GM11168 (cell line): ENCODE data around the gene UPF3B.
"Not testable (repeated sequence)": the region's sequence is repeated elsewhere in the genome, so short reads cannot be mapped to it uniquely, and the experiment has no call there.

Experiments used
- in situ Hi-C: fragments of 300-500 bp; cut with MboI; formaldehyde crosslinking; loops from one replicate; pipeline ENCODE4 v1.12.0; 2022; ENCODE audit warnings: low sequenced_read_pairs; ENCODE audit not compliant: unreplicated experiment

Gene UPF3B, protein sequence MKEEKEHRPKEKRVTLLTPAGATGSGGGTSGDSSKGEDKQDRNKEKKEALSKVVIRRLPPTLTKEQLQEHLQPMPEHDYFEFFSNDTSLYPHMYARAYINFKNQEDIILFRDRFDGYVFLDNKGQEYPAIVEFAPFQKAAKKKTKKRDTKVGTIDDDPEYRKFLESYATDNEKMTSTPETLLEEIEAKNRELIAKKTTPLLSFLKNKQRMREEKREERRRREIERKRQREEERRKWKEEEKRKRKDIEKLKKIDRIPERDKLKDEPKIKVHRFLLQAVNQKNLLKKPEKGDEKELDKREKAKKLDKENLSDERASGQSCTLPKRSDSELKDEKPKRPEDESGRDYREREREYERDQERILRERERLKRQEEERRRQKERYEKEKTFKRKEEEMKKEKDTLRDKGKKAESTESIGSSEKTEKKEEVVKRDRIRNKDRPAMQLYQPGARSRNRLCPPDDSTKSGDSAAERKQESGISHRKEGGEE

DNA sequence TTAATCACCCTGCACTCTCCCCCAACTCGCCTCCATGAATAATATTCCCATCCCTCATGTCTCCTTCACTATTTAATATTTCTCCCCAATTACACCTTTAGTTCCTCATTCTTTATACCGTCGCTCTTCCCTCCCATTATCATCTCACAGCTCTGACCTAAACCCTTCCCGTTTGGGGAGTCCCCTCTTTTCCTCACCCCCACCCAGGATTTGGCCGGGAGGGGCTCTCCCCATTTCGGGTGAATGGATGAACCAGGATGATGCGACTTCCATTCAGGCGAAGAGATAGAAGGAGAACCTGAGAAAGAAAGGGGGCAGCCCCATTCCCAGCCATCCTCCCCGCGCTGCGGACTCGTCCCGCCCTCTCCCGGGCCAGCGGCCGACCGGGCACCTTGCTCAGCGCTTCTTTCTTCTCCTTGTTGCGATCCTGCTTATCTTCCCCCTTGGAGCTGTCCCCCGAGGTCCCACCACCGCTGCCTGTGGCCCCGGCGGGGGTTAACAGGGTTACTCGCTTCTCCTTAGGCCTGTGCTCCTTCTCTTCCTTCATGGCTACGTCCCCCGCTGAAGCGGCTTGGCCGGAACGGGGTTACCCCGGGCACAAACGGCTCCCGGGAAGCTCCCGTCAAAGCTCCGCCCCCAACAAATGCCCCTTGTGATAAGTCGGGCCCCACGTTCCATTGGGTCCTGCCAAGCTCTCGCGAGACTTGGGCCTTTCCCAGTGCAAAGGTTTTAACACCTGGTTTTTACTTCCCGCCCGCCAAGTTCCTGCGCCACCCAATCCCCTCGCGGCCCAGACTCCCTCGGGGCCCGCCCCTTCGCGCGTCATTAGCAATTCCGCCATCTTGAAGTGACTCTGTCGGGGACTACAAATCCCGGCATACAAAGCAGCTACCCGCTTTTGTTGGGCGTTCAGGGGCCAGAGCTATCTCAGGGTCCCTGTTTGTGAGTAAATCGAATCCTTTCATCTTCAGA lies at the start of gene UPF3B:
TSS of gene UPF3B (minus strand) at position 582 of the 972 bp plus-strand sequence. CDS start at position 547, 35 bp downstream.
- in situ Hi-C loops = no loop called here

DNA sequence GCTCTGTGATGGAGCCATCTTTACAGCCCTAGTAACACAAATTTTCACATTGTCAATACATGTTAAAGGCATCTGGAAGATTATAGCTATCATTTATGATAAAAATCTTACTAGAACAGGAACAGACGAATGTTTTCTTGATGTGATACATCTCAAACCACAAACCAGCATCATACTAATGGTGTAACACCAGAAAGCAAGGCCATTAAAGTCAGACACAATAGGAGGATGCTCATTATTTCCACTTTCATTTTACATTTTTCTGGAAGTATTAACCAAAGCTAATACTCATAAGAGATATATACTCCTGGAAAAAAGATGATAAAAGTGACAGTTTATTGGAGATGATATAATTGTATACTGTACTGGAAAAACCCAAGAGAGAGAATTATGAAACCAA lies 48.2 kb upstream of the UPF3B start:
- in situ Hi-C loops = no loop called here

DNA sequence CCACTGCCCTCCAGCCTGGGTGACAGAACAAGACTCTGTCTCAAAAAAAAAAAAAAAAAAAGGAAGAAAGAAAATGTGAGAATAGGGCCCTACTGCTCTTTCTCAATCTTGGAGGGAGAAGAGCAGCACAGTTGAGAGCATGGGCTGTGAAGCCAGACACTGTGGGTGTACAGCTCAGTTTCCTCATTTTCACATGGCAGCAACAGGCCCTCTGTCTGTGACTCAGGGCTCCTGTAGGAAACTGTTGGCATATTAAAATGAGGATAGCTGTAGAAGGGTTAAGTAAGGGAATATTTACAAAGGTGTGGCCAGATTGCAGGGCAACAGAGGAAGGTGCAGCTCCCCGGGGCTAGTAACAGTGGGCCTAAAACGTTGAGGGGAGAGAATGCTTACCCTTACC lies 46.4 kb upstream of the UPF3B start:
- in situ Hi-C loops = no loop called here

DNA sequence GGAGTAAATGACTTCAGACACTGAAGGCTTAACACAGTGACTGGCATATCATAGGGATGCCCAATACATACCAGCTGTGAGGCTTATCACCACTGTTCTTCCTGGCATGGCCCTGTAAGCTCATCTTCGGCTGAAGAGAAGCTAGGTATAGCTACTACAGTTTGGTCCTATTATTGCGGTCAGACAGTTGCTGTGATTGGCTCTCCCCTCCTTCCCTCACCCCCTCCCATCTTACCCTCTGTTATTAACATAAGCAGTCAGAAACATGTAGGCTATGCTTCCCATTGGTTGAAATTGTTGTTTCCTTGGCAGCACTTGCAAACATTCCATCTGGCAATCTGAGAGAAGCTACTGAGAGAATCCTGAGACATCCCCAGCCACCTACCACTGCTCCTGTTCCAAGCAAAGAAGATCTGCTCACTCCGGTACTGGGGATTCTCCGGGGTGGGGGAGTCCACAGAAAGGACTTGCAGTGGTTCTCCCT lies 43.1 kb upstream of the UPF3B start, which contains the start of gene AKAP14:
TSS of gene AKAP14 (plus strand) at position 51 of the 484 bp plus-strand sequence. CDS start 7,331 bp downstream, outside the sequence.
- in situ Hi-C loops = no loop called here

DNA sequence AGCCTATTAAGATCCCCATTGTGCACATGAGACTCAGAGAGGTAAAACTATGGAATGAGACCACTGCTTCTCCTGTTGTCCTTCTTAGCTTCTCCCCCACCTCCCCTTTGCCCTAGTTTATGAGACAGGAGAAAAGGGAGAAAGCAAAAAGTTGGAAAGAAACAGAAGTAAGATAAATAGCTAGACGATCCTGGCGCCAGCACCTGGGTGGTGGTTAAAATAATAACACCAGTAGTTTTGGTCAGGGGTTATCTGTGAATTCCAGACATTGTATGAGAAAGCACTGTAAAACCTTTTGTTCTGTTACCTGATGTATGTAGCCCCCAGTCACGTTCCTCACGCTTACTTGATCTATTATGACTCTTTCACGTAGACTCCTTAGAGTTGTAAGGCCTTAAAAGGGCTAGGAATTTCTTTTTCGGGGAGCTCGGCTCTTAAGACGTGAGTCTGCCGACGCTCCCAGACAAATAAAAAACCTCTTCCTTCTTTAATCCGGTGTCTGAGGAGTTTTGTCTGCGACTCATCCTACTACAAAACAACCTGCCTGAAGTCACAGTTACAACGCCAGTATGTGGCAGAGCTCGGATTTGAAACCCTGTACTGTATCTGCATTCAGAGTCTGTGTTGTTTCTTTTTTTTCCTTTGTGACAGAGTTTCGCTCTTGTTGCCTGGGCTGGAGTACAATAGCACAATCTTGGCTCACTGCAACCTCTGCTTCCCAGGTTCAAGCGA lies 39.4 kb upstream of the UPF3B start:
- in situ Hi-C loops = not testable (repeated sequence)

DNA sequence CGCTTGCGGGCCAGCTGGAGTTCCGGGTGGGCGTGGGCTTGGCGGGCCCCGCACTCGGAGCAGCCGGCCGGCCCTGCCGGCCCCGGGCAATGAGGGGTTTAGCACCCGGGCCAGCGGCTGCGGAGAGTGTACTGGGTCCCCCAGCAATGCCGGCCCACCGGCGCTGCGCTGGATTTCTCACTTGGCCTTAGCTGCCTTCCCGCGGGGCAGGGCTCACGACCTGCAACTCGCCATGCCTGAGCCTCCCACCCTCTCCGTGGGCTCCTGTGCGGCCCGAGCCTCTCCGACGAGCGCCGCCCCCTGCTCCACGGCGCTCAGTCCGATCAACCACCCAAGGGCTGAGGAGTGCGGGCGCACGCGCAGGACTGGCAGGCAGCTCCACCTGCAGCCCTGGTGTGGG lies 37.9 kb upstream of the UPF3B start:
- in situ Hi-C loops = not testable (repeated sequence)

DNA sequence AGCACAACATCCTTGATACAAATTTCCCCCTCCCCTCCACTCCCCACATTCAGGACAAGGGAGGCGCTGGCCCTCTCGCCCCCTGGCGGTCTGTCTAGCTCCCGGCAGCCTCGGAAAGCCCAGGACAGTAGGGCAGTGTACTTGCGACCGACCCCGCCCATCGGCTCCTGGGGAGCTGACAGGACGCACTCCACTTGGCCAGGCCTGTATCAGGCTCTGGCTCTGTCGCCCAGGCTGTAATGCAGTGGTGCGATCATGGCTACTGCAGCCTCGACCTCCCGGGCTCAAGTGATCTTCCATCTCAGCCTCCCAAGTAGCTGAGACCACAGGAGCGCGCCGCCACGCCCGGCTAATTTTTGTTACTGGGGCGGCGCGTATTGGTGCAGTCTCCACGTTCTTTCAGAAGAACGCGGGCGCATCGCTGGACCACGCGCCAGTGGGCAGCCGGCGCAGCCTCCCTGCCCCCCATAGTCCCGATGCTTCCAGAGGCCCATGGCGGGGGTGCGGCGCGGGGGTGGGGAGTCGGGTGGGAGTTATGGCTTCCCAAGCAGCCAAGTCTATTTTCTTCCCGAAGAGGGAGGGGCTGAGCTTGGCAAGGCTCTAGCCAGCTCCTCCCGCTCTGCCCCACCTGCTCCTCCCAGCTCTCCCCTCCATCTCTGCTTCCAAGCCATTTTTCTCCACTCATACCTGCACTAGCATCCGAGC lies 35.1 kb upstream of the UPF3B start:
- in situ Hi-C loops = no loop called here

DNA sequence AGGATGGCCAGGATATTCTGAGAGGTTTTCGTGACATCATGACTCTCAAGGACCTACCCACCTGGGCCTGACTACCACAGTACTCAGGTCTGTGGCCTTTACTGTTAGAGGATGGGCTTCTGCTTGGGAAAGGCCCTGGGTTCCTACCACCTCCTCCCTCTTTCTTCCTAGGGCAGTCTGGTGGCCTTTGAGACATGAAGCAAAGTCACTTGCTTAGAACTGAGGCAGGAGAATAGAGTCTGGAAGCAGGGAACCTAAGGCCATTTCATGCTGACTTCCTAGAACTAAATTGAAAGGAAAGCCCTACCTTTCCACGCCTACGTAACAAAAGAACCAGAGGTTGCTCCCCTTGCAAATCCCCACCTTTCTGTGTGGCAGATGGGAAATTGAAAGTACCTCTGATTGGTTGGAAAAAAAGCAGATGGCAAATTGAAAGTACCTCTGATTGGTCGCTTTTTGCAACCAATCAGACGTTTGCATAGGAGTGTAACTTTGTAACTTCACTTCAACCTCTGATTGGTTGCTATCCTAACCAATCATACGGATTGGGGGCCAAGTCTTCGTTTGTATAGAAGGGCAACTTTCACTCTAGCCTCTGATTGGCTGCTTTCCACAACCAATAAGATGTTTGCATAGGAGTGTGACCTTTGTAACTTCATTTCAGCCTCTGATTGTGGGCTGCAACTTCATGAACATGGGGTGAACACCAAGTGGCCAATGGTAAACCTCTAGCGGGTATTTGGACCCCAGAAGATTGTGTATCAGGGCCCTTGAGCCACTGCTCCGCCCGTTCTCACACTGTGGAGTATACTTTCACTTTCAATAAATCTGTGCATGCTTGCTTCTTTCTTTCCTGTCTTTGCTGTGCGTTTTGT lies 33.0 kb upstream of the UPF3B start:
- in situ Hi-C loops = no loop called here

DNA sequence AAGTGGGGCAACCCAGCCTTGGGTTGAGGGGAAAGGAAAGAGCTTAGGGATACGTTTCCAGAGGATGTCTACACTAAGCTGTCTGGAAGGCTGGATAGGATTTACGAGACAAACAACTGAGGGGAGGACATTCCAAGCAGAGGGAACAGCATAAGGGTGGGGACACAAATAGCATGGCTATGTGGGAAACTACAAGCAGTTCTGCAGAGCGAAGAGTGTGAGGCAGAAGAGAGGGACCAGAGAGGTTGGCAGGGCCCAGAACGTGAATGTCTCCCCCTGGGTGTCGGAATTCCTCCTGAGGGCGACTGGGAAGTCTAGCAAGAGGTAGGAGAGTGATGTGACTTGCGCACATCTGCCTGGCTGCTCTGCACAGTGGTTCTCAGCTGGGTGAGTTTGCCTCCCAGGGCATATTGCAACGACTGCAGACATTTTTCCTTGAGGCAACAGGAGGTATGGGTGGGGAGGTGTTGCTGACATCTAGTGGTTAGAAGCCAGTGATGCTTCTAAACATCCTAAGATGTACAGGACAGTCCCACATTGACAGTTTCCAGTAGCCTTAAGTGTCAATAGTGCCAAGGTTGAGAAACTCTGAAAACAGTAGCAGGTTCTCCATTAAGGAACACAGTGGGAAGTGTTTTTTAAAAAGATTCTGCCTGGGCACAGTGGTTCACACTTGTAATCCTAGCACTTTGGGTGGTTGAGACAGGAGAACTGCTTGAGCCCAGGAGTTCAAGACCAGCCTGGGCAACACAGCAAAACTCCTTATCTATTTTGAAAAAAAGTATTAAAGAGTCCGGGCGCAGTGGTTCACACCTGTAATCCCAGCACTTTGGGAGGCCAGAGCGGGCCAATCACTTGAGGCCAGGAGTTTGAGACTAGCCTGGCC lies 28.0 kb upstream of the UPF3B start:
- in situ Hi-C loops = no loop called here

DNA sequence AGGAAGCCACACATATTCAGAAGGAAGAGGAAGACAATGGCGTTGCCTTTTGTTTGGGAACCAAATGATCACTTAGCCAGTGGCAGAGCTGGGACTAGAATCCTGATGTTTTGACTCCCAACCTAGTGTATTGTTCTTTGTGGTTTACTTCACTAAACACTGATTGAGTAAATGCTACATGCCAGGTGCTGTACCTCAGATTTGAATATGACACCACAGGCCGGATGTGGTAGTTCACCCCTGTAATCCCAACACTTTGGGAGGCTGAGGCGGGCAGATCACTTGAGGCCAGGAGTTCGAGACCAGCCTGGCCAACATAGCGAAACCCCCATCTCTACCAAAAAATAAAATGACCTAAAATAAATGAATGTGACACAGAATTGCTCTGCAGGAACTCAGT lies 27.3 kb upstream of the UPF3B start:
- in situ Hi-C loops = no loop called here

DNA sequence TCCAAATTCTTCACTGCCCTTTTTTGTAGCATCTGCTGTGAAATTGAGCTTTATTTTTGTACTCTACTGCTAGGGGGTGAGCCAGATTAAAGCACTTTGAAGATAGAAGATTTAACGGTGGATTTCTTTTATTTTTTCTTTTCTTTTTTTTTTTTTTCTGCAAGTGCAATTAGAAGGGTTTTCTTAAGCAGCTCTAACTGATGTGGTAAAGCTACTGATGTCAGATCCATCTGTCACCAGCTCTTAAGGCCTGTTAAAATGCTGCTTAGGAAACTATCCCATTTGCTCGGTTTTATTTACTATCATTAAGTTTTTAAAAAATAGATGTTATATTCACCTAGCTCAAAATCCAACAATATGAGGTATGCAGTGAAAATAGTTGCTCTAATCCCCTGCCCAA lies 26.0 kb upstream of the UPF3B start:
- in situ Hi-C loops = no loop called here

DNA sequence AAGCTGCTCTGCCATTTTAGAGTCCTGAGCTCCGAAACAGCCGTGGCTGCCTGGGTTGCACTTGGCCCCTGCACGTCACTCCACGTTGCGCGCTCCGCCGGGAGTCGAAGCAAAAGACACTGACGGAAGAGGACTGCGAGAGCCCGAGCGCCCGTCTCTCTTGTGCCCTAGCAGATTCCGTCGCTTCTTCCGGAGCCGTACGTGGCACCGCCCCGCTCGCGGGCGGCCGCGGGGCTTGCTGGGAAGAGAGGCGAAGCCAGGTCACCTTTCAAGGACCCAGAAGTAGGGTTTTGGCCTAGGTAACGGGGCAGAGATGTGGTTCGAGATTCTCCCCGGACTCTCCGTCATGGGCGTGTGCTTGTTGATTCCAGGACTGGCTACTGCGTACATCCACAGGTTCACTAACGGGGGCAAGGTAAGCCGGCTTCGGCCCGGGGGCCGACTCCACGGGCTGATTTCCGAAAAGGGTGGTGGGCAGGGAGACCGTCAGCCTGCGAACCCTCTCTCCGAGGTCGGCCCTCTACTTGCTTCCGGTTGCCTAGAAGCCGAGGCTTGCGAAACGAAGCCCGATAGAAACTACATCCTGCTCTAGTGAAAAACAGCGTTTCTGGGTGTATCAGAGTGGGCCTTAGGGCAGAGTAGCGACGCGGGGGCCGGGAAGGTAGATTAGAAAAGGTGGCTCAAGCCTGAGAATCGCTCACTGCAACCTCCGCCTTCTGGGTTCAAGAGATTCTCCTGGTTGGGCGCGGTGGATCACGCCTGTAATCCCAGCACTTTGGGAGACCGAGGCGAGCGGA lies 19.0 kb upstream of the UPF3B start, which contains the start of the genes NDUFA1 and RNF113A:
TSS of gene NDUFA1 (plus strand) at position 234 of the 797 bp plus-strand sequence. CDS start at position 314, 80 bp downstream.
TSS of gene RNF113A (minus strand) at position 135 of the 797 bp plus-strand sequence. CDS start at position 15, 120 bp downstream.
- in situ Hi-C loops = no loop called here

DNA sequence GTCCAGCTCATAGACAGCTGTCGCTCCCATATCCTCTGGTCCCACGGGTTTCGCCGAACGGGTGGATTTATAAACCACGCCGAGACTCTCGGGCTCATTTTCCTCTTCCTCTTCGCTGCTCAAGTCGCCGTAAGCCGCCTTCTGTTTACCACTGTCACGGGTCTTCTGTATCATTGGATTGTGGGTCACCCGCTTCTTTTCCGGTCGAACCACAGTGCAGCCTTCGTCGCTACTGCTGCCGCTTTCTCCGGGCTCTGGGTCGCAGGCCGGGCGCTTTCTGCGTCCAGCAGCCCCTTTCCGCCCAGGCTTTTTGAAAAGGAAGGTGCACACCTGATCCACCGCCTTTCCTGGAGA lies 18.5 kb upstream of the UPF3B start:
- in situ Hi-C loops = no loop called here

DNA sequence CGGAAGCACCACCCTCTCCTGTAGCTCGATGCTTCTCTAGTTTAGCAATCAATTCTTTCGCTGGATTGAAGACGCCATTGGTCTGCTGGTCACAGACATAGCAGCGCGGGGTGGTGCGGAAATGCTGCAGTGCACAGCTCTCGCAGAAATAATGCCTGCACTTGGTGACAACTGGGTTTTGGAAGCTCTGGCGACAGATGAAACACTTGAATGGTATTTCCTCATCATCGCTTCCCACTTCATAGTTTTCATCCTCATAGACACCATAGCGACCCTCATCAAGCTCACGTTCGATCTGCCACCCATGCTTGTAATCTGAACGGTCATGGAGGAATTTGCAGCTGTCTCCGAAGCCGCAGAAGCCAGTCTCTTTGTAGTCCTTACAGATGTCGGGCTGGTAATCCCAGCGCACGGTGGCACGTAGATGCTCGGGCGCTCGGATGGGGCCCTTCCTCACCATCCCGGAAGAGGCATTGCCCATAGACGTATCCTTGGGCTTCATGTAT lies 17.9 kb upstream of the UPF3B start:
- in situ Hi-C loops = no loop called here

DNA sequence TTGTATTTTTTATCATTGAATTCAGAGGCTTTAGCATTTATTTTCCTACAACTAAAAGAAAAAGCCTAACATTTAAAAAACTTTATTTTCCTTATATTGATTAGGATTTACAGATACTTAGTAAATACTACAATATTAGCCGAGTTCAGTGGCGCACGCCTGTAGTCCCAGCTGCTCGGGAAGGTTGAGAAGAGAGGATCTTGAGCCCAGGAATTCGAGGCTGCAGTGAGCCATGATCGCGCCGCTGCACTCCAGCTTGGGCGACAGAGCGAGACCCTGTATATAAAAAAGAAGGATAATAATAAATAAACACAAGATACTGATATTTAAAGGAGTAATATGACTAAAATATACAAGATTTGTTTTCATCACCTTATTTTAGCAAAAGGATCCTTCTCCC lies 681 bp upstream of the UPF3B start:
- in situ Hi-C loops = no loop called here

DNA sequence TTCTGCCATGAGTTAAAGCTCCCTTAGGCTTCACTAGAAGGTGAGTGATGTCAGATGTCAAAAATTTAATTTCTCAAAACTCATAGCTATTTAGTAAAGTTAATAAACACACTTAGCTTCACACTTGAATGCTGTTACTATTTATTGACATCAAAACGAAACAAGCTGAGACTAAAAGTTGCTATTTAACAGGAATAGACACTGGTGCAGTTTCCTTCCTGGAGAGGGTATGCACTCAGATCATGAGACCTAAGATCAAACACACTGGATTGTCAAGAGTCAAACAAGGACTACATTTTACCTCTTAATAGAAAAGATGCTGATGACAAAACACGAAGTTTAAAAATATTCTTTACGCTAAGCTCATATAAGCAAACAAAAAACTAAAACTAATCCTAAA lies 18.9 kb downstream of the UPF3B start:
- in situ Hi-C loops = no loop called here
